ENCODE measurements around the gene NR2C2AP. TPM values are rescaled to one million over a fixed set of nuclear protein-coding genes. Genes with fewer than 3 reads are reported as not detected.

NR2C2AP gene
- total and polyA plus RNA-seq, 2 experiments from 2014 or later, result 13.5 to 14.3 TPM

- no peak for DNase-seq
- Histone ChIP-seq H3K4me2 (ENCODE audit: unreplicated experiment) (no peak overlapping the region), H3K27ac (no peak overlapping the region), H3K27me3 (replicated peaks; ENCODE audit: insufficient read depth) (peaks cover 11% of the 10 kb centered on the region; the same call in 1 of the 2 replicates), H3K4me3 (no peak overlapping the region), H3K36me3 (ENCODE audit: low read depth) (no peaks in the 10 kb centered on the region), H3K9ac (no peak overlapping the region), H3K4me1 (ENCODE audit: insufficient read depth) (no peaks in the 10 kb centered on the region), H3K79me2 (ENCODE audit: insufficient read depth) (no peaks in the 10 kb centered on the region), H4K20me1 (ENCODE audit: insufficient read depth) (no peaks in the 10 kb centered on the region), H3F3A (ENCODE audit: insufficient read depth) (no peaks in the 10 kb centered on the region), H3K9me3 (ENCODE audit: low read depth) (no peaks in the 10 kb centered on the region), H3K9me2 (ENCODE audit: insufficient read depth) (no peaks in the 10 kb centered on the region), H2AFZ (no peak overlapping the region)
- 77 to 78% methylated on average over 8 to 9 of the region's 9 CpGs for WGBS, 2 experiments (ENCODE audit: low coverage in 1 of 2, low lambda C conversion rate in 2 of 2, missing lambda C conversion rate in 2 of 2)
- TF ChIP-seq EZH2phosphoT487 (IDR thresholded peaks at IDR 0.05; ENCODE audit: insufficient read depth, low read depth) (no peak), EZH2 (IDR thresholded peaks at IDR 0.05; ENCODE audit: insufficient read depth, poor library complexity, severe bottlenecking) (no peak)
- in situ Hi-C loops (cut with MboI), result no loop called here
Observed at GRCh38 chr19:19230999-19231398, 27.8 kb upstream of the NR2C2AP start.

- H3K4me3 ChIP-seq, result no peak overlapping the region
- no peaks in the 10 kb centered on the region for H3F3A ChIP-seq (ENCODE audit: insufficient read depth)
- H3K4me1 ChIP-seq (ENCODE audit: insufficient read depth), result no peaks in the 10 kb centered on the region
- H3K79me2 ChIP-seq (ENCODE audit: insufficient read depth), result no peaks in the 10 kb centered on the region
- DNase-seq, result no peak
- no peaks in the 10 kb centered on the region for H4K20me1 ChIP-seq (ENCODE audit: insufficient read depth)
- H3K27ac ChIP-seq, result no peak overlapping the region
- no peaks in the 10 kb centered on the region for H3K9me3 ChIP-seq (ENCODE audit: low read depth)
- no peak overlapping the region for H2AFZ ChIP-seq
- no peak overlapping the region for H3K4me2 ChIP-seq (ENCODE audit: unreplicated experiment)
- no peak overlapping the region for H3K9ac ChIP-seq
- TF ChIP-seq EZH2phosphoT487 (IDR thresholded peaks at IDR 0.05; ENCODE audit: insufficient read depth, low read depth) (no peak), EZH2 (IDR thresholded peaks at IDR 0.05; ENCODE audit: insufficient read depth, poor library complexity, severe bottlenecking) (no peak)
- peaks cover 12% of the 10 kb centered on the region; the same call in 1 of the 2 replicates for H3K27me3 ChIP-seq (replicated peaks; ENCODE audit: insufficient read depth)
- 60 to 80% methylated on average over 3 of the region's 3 CpGs for WGBS, 2 experiments (ENCODE audit: low coverage in 1 of 2, low lambda C conversion rate in 2 of 2, missing lambda C conversion rate in 2 of 2)
- no peaks in the 10 kb centered on the region for H3K36me3 ChIP-seq (ENCODE audit: low read depth)
- H3K9me2 ChIP-seq (ENCODE audit: insufficient read depth), result no peaks in the 10 kb centered on the region
- in situ Hi-C loops (cut with MboI), result no loop called here
Observed at GRCh38 chr19:19229701-19230100, 26.5 kb upstream of the NR2C2AP start.

DNA sequence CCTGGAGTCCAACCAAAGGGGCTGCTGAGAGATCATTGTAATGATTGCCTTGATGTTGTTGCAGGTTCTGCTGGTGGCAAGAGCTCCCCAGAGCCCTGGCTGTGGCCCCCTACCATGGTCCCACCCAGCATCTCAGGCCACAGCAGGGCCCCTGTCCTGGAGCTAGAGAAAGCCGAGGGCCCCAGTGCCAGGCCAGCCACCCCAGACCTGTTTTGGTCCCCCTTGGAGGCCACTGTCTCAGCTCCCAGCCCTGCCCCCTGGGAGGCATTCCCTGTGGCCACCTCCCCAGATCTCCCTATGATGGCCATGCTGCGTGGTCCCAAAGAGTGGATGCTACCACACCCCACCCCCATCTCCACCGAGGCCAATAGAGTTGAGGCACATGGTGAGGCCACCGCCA, 24.0 kb upstream of the NR2C2AP start:
- Histone ChIP-seq H3K79me2 (ENCODE audit: insufficient read depth) (no peaks in the 10 kb centered on the region), H3K4me1 (ENCODE audit: insufficient read depth) (no peaks in the 10 kb centered on the region), H3K4me3 (no peak overlapping the region), H3F3A (ENCODE audit: insufficient read depth) (no peaks in the 10 kb centered on the region), H3K9me2 (ENCODE audit: insufficient read depth) (no peaks in the 10 kb centered on the region), H3K36me3 (ENCODE audit: low read depth) (no peaks in the 10 kb centered on the region), H3K9me3 (ENCODE audit: low read depth) (no peaks in the 10 kb centered on the region), H3K9ac (no peak overlapping the region), H3K27me3 (replicated peaks; ENCODE audit: insufficient read depth) (peaks cover 15% of the 10 kb centered on the region; the same call in 1 of the 2 replicates), H3K4me2 (ENCODE audit: unreplicated experiment) (no peak overlapping the region), H4K20me1 (ENCODE audit: insufficient read depth) (no peaks in the 10 kb centered on the region), H2AFZ (no peak overlapping the region), H3K27ac (no peak overlapping the region)
- 79 to 87% methylated on average over 4 of the region's 4 CpGs for WGBS, 2 experiments (ENCODE audit: low coverage in 1 of 2, low lambda C conversion rate in 2 of 2, missing lambda C conversion rate in 2 of 2)
- in situ Hi-C loops (cut with MboI), result no loop called here
- DNase-seq, result no peak
- TF ChIP-seq EZH2 (IDR thresholded peaks at IDR 0.05; ENCODE audit: insufficient read depth, poor library complexity, severe bottlenecking) (no peak), EZH2phosphoT487 (IDR thresholded peaks at IDR 0.05; ENCODE audit: insufficient read depth, low read depth) (no peak)

DNA sequence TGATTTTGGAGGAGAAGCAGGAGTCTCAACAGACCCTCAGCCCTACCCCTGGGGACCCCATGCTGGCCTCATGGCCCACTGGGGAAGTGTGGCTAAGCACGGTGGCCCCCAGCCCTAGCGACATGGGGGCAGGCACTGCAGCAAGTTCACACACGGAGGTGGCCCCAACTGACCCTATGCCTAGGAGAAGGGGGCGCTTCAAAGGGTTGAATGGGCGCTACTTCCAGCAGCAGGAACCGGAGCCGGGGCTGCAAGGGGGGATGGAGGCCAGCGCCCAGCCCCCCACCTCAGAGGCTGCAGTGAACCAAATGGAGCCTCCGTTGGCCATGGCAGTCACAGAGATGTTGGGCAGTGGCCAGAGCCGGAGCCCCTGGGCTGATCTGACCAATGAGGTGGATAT, 23.4 kb upstream of the NR2C2AP start:
- H3K79me2 ChIP-seq (ENCODE audit: insufficient read depth), result no peaks in the 10 kb centered on the region
- H3K4me2 ChIP-seq (ENCODE audit: unreplicated experiment), result no peak overlapping the region
- WGBS, 2 experiments (ENCODE audit: low coverage in 1 of 2, low lambda C conversion rate in 2 of 2, missing lambda C conversion rate in 2 of 2), result 27 to 28% methylated on average over 10 of the region's 10 CpGs
- no peaks in the 10 kb centered on the region for H3K9me2 ChIP-seq (ENCODE audit: insufficient read depth)
- no peak overlapping the region for H2AFZ ChIP-seq
- no peak overlapping the region for H3K27ac ChIP-seq
- peaks cover 15% of the 10 kb centered on the region; the same call in 1 of the 2 replicates for H3K27me3 ChIP-seq (replicated peaks; ENCODE audit: insufficient read depth)
- TF ChIP-seq EZH2phosphoT487 (IDR thresholded peaks at IDR 0.05; ENCODE audit: insufficient read depth, low read depth) (no peak), EZH2 (IDR thresholded peaks at IDR 0.05; ENCODE audit: insufficient read depth, poor library complexity, severe bottlenecking) (no peak)
- no peak overlapping the region for H3K4me3 ChIP-seq
- no peaks in the 10 kb centered on the region for H3K4me1 ChIP-seq (ENCODE audit: insufficient read depth)
- no peaks in the 10 kb centered on the region for H3F3A ChIP-seq (ENCODE audit: insufficient read depth)
- H4K20me1 ChIP-seq (ENCODE audit: insufficient read depth), result no peaks in the 10 kb centered on the region
- DNase-seq, result no peak
- no peak overlapping the region for H3K9ac ChIP-seq
- H3K9me3 ChIP-seq (ENCODE audit: low read depth), result no peaks in the 10 kb centered on the region
- in situ Hi-C loops (cut with MboI), result no loop called here
- H3K36me3 ChIP-seq (ENCODE audit: low read depth), result no peaks in the 10 kb centered on the region

DNA sequence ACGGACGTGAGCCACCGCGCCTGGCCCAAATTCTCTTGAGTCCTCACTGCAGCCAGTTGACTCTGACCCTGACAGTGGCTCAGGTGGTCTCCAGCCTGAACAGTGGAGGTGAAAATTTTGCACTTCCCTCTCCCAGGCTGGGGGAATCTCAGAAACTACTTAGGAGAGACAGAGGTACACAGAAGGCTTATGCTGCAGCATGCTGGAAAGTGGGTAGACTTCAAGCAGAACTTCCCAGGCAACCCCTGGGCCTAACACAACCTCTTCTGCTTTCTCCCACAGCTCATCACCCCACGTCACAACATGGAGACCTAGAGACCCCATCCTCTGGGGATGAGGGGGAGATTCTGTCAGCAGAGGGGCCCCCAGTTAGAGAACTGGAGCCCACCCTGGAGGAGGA, 23.0 kb upstream of the NR2C2AP start:
- Histone ChIP-seq H3K79me2 (ENCODE audit: insufficient read depth) (no peaks in the 10 kb centered on the region), H3K27ac (no peak overlapping the region), H2AFZ (no peak overlapping the region), H3K4me1 (ENCODE audit: insufficient read depth) (no peaks in the 10 kb centered on the region), H3K4me2 (ENCODE audit: unreplicated experiment) (no peak overlapping the region), H3K9me2 (ENCODE audit: insufficient read depth) (no peaks in the 10 kb centered on the region), H3K9ac (no peak overlapping the region), H3K9me3 (ENCODE audit: low read depth) (no peaks in the 10 kb centered on the region), H3K4me3 (no peak overlapping the region), H4K20me1 (ENCODE audit: insufficient read depth) (no peaks in the 10 kb centered on the region), H3F3A (ENCODE audit: insufficient read depth) (no peaks in the 10 kb centered on the region), H3K27me3 (replicated peaks; ENCODE audit: insufficient read depth) (peaks cover 15% of the 10 kb centered on the region; the same call in 1 of the 2 replicates), H3K36me3 (ENCODE audit: low read depth) (no peaks in the 10 kb centered on the region)
- in situ Hi-C loops (cut with MboI), result no loop called here
- 80 to 89% methylated on average over 5 of the region's 5 CpGs for WGBS, 2 experiments (ENCODE audit: low coverage in 1 of 2, low lambda C conversion rate in 2 of 2, missing lambda C conversion rate in 2 of 2)
- no peak for DNase-seq
- TF ChIP-seq EZH2 (IDR thresholded peaks at IDR 0.05; ENCODE audit: insufficient read depth, poor library complexity, severe bottlenecking) (no peak), EZH2phosphoT487 (IDR thresholded peaks at IDR 0.05; ENCODE audit: insufficient read depth, low read depth) (no peak)

Data from GM23248 (cell line).